Kidney (tissue), 14 donors: ENCODE data around the gene FLNB. TPM values are rescaled to one million over a fixed set of nuclear protein-coding genes. Genes with fewer than 3 reads are reported as not detected.

Source experiments
- DNase-seq, 5 donors: peaks; one replicate each; pipeline ENCODE4 v3.0.0-alpha.2; 2013 to 2020
- FAIRE-seq: peaks from 2 replicates; lab custom pipeline; 2012; peaks lifted over from hg19 to GRCh38; lab: Jason Lieb, UNC
- H3K27ac ChIP-seq, 2 donors: one replicate each; pipeline ENCODE4 v1.7.0; 2013; ENCODE audit warnings: low read depth in 2 of 2, low read length in 2 of 2, inconsistent platforms in 1 of 2
- H3K27me3 ChIP-seq: one replicate; pipeline ENCODE4 v1.7.1; 2013; ENCODE audit warnings: low read length, inconsistent platforms; ENCODE audit not compliant: control insufficient read depth, insufficient read depth
- H3K36me3 ChIP-seq, 3 donors: one replicate each; pipeline versions ENCODE4 v1.7.0 to v1.7.1; 2013; ENCODE audit warnings: low read length in 3 of 3, control low read depth in 1 of 3, inconsistent platforms in 1 of 3; ENCODE audit not compliant: insufficient read depth in 3 of 3, control insufficient read depth in 2 of 3
- H3K4me1 ChIP-seq, 3 donors: one replicate each; pipeline versions ENCODE4 v1.7.0 to v1.7.1; 2013; ENCODE audit warnings: low read length in 3 of 3, inconsistent platforms in 1 of 3, low read depth in 1 of 3; ENCODE audit not compliant: control insufficient read depth in 2 of 3, insufficient read depth in 2 of 3
- H3K4me3 ChIP-seq, 3 donors: one replicate each; pipeline versions ENCODE4 v1.7.0 to v1.8.1; 2013; ENCODE audit warnings: low read length in 3 of 3, control low read depth in 1 of 3, inconsistent platforms in 1 of 3
- H3K9ac ChIP-seq, 3 donors: one replicate each; pipeline versions ENCODE4 v1.7.0 to v1.7.1; 2013; ENCODE audit warnings: low read length in 3 of 3, control low read depth in 1 of 3, inconsistent platforms in 1 of 3
- H3K9me3 ChIP-seq, 3 donors: one replicate each; pipeline versions ENCODE4 v1.7.0 to v1.7.1; 2013; ENCODE audit warnings: low read length in 3 of 3, control low read depth in 1 of 3, inconsistent platforms in 1 of 3; ENCODE audit not compliant: control insufficient read depth in 2 of 3, insufficient read depth in 1 of 3
- CTCF ChIP-seq: IDR thresholded peaks from 3 replicates; pipeline ENCODE4 v1.5.1; 2012; ENCODE audit warnings: mild to moderate bottlenecking, moderate library complexity, borderline replicate concordance; ENCODE audit not compliant: insufficient read depth; ENCODE audit errors: extremely low read depth
- intact Hi-C: fragments of 100-400 bp; cut with DNase I; formaldehyde crosslinking; loops from one replicate; pipeline ENCODE4 v1.11.1; 2022
- polyA plus RNA-seq: library from polyadenylated mRNA; stranded (reverse); fragments of 350-450 nt; fragmentation: Illumina TruSeq; extraction: RNeasy Lipid Tissue Mini Kit (QIAGEN cat#74804); gene quantifications from one replicate; pipeline ENCODE4 v1.2.3, GENCODE V29; 2014; ENCODE audit warnings: low read depth, low replicate concordance; ENCODE audit not compliant: insufficient read depth
- total RNA-seq: library from RNA; stranded (reverse); fragmentation: NEBNext Ultra II Directional; extraction: Animal tissue kit (Norgen Biotek cat#: 25700); gene quantifications from one replicate; pipeline ENCODE4 v1.2.1, GENCODE V29; 2021
- donor health status: control.
- donor health status: control.
- donor health status: control.
- donor health status: control.
- donor health status: control.
- donor health status: DM: yes; HTN: yes; CAD: no.
- donor health status: Normal renal cell carcinoma (clear cell type).

Gene FLNB
- total and polyA plus RNA-seq, 2 donors from 2014 or later = 115 to 216 TPM

GRCh38 chr3:58178528-58179234, 170.5 kb downstream of the FLNB start:
- no peak for TF ChIP-seq CTCF

GRCh38 chr3:58179235-58180098, 171.2 kb downstream of the FLNB start:
- Histone ChIP-seq H3K9ac (no peak overlapping the region), H3K27me3 (no peaks in the 10 kb centered on the region), H3K9me3 (no peaks in the 10 kb centered on the region), H3K36me3 (no peaks in the 10 kb centered on the region), H3K27ac (no peak overlapping the region), H3K4me3 (no peak overlapping the region), H3K4me1 (peaks cover 0 to 28% (median 19%) of the 10 kb centered on the region in 3 donors)
- FAIRE-seq (no peak), DNase-seq (no peak)
- intact Hi-C loops = no loop called here
- TF ChIP-seq CTCF = no peak

More at GRCh38 chr3:58178528-58179234, 170.5 kb downstream of the FLNB start:
- H3K9ac ChIP-seq = peak overlapping the region in 1 of 3 donors; percentile 55
- FAIRE-seq = no peak
- no peaks in the 10 kb centered on the region for H3K9me3 ChIP-seq
- no peak for DNase-seq
- H3K36me3 ChIP-seq = no peaks in the 10 kb centered on the region
- intact Hi-C loops = no loop called here
- no peak overlapping the region for H3K4me3 ChIP-seq
- H3K27ac ChIP-seq = no peak overlapping the region
- peaks cover 0 to 31% (median 22%) of the 10 kb centered on the region in 3 donors for H3K4me1 ChIP-seq
- H3K27me3 ChIP-seq = no peaks in the 10 kb centered on the region

- intact Hi-C loops = no loop called here
- no peak for DNase-seq
Measured at GRCh38 chr3:58180099-58180880, 172.1 kb downstream of the FLNB start.

More at GRCh38 chr3:58180099-58180880, 172.1 kb downstream of the FLNB start:
- no peaks in the 10 kb centered on the region for H3K27me3 ChIP-seq
- no peaks in the 10 kb centered on the region for H3K9me3 ChIP-seq
- FAIRE-seq = no peak
- peaks cover 0 to 22% (median 11%) of the 10 kb centered on the region in 3 donors for H3K4me1 ChIP-seq
- H3K4me3 ChIP-seq = no peak overlapping the region
- no peak overlapping the region for H3K27ac ChIP-seq
- H3K9ac ChIP-seq = no peak overlapping the region
- no peaks in the 10 kb centered on the region for H3K36me3 ChIP-seq
- no peak for TF ChIP-seq CTCF
